ENCODE data around the gene MPP2.
"Not testable (repeated sequence)": the region's sequence is repeated elsewhere in the genome, so short reads cannot be mapped to it uniquely, and the experiment has no call there.

Gene MPP2

GRCh38 chr17:43846963-43847371 lies 60.4 kb downstream of the MPP2 start, which contains the start of gene CD300LG:
Gene CD300LG, plus strand, starts transcription at chr17:43847176. Its CDS starts 41 bp downstream, at chr17:43847217.
- DNase-seq (ENCODE audit: low read depth), result no peak

GRCh38 chr17:43846221-43846712 lies 61.1 kb downstream of the MPP2 start:
- peak; percentile 78 for DNase-seq (ENCODE audit: low read depth)

- no peak for DNase-seq (ENCODE audit: low read depth)
Measured at GRCh38 chr17:43845766-43846165, 61.6 kb downstream of the MPP2 start.

- no peak for DNase-seq (ENCODE audit: low read depth)
Measured at GRCh38 chr17:43844241-43844640, 63.1 kb downstream of the MPP2 start.

GRCh38 chr17:43842975-43843325 lies 64.4 kb downstream of the MPP2 start:
- DNase-seq (ENCODE audit: low read depth), result no peak

- DNase-seq (ENCODE audit: low read depth), result not testable (repeated sequence)
Measured at GRCh38 chr17:43842091-43842974, 65.0 kb downstream of the MPP2 start.

- no peak for DNase-seq (ENCODE audit: low read depth)
Measured at GRCh38 chr17:43841282-43841681, 66.1 kb downstream of the MPP2 start.

- no peak for DNase-seq (ENCODE audit: low read depth)
Measured at GRCh38 chr17:43840814-43841213, 66.5 kb downstream of the MPP2 start.

GRCh38 chr17:43839670-43840108 lies 67.6 kb downstream of the MPP2 start:
- DNase-seq (ENCODE audit: low read depth), result no peak

- no peak for DNase-seq (ENCODE audit: low read depth)
Measured at GRCh38 chr17:43834106-43834505, 73.2 kb downstream of the MPP2 start.

- DNase-seq (ENCODE audit: low read depth), result peak; percentile 29
Measured at GRCh38 chr17:43832976-43833829, 74.1 kb downstream of the MPP2 start, which contains the start of gene MPP3. Gene MPP3, minus strand, starts transcription at chr17:43833146. Its CDS starts 1,240 bp downstream, at chr17:43831906.

- DNase-seq (ENCODE audit: low read depth), result peak; percentile 12
Measured at GRCh38 chr17:43832168-43832975, 75.0 kb downstream of the MPP2 start.

- no peak for DNase-seq (ENCODE audit: low read depth)
Measured at GRCh38 chr17:43831633-43832032, 75.7 kb downstream of the MPP2 start.

GRCh38 chr17:43830510-43831140 lies 76.7 kb downstream of the MPP2 start:
- DNase-seq (ENCODE audit: low read depth), result no peak

- no peak for DNase-seq (ENCODE audit: low read depth)
Measured at GRCh38 chr17:43829738-43830137, 77.6 kb downstream of the MPP2 start.

- DNase-seq (ENCODE audit: low read depth), result no peak
Measured at GRCh38 chr17:43827596-43827995, 79.7 kb downstream of the MPP2 start.

GRCh38 chr17:43826206-43826605 lies 81.1 kb downstream of the MPP2 start:
- no peak for DNase-seq (ENCODE audit: low read depth)

GRCh38 chr17:43825567-43825966 lies 81.8 kb downstream of the MPP2 start:
- no peak for DNase-seq (ENCODE audit: low read depth)

Measured in activated T-cell treated with anti-CD3 and anti-CD28 coated beads for 48 hours (primary cell).